Colonic mucosa (tissue), 4 donors: ENCODE results near the gene ATP6V1F. TPM values are rescaled to one million over a fixed set of nuclear protein-coding genes. Genes with fewer than 3 reads are reported as not detected.

Experiments
- DNase-seq: peaks from one replicate; pipeline ENCODE4 v3.0.0-alpha.2; 2020
- H3K27ac ChIP-seq: fragments of 200-600 bp; one replicate; pipeline ENCODE4 v1.8.0; 2021
- H3K27me3 ChIP-seq: fragments of 200-600 bp; one replicate; pipeline ENCODE4 v1.8.0; 2021
- H3K36me3 ChIP-seq: fragments of 200-600 bp; one replicate; pipeline ENCODE4 v1.8.0; 2021
- H3K4me1 ChIP-seq: fragments of 200-600 bp; one replicate; pipeline ENCODE4 v1.8.0; 2021; ENCODE audit warnings: mild to moderate bottlenecking
- H3K4me3 ChIP-seq: fragments of 200-600 bp; one replicate; pipeline ENCODE4 v1.8.0; 2021
- H3K9ac ChIP-seq, 2 donors: one replicate each; pipeline ENCODE4 v1.7.0; 2013; ENCODE audit warnings: control low read depth in 2 of 2, low read depth in 2 of 2, low read length in 2 of 2
- H3K9me3 ChIP-seq: fragments of 200-600 bp; one replicate; pipeline ENCODE4 v1.8.0; 2021
- intact Hi-C: fragments of 100-400 bp; cut with DNase I; formaldehyde crosslinking; loops from one replicate; pipeline ENCODE4 v1.14.1; 2022
- total RNA-seq, 2 donors: library from RNA; stranded (reverse); fragmentation: NEBNext Ultra II Directional in 1 of 2; extraction: Animal tissue kit (Norgen Biotek cat#: 25700) in 1 of 2; gene quantifications; one replicate each; pipeline ENCODE4 v1.2.1, GENCODE V29; 2021
- TF ChIP-seq, protein P1 (sequence below): fragments of 200-600 bp; IDR thresholded peaks from one replicate; pipeline ENCODE4 v1.8.0; 2022; ENCODE audit warnings: antibody characterized with exemption, mild to moderate bottlenecking
- donor health status: healthy.
- donor health status: DM: no; HTN: no; CAD: no.
- donor health status: DM: no; HTN: no; CAD: no.

The ATP6V1F gene
- total RNA-seq, 2 donors from 2014 or later = 94.4 to 105 TPM

- Histone ChIP-seq H3K27me3 (peaks cover 12% of the 10 kb centered on the region), H3K4me3 (no peak overlapping the region), H3K9me3 (no peaks in the 10 kb centered on the region), H3K9ac (no peak overlapping the region), H3K27ac (no peak overlapping the region), H3K36me3 (no peaks in the 10 kb centered on the region), H3K4me1 (no peaks in the 10 kb centered on the region)
- intact Hi-C loops = no loop called here
- TF ChIP-seq, protein P1, sequence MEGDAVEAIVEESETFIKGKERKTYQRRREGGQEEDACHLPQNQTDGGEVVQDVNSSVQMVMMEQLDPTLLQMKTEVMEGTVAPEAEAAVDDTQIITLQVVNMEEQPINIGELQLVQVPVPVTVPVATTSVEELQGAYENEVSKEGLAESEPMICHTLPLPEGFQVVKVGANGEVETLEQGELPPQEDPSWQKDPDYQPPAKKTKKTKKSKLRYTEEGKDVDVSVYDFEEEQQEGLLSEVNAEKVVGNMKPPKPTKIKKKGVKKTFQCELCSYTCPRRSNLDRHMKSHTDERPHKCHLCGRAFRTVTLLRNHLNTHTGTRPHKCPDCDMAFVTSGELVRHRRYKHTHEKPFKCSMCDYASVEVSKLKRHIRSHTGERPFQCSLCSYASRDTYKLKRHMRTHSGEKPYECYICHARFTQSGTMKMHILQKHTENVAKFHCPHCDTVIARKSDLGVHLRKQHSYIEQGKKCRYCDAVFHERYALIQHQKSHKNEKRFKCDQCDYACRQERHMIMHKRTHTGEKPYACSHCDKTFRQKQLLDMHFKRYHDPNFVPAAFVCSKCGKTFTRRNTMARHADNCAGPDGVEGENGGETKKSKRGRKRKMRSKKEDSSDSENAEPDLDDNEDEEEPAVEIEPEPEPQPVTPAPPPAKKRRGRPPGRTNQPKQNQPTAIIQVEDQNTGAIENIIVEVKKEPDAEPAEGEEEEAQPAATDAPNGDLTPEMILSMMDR = no peak
- DNase-seq = no peak
Observed at GRCh38 chr7:128895320-128895719, 32.7 kb downstream of the ATP6V1F start.

DNA sequence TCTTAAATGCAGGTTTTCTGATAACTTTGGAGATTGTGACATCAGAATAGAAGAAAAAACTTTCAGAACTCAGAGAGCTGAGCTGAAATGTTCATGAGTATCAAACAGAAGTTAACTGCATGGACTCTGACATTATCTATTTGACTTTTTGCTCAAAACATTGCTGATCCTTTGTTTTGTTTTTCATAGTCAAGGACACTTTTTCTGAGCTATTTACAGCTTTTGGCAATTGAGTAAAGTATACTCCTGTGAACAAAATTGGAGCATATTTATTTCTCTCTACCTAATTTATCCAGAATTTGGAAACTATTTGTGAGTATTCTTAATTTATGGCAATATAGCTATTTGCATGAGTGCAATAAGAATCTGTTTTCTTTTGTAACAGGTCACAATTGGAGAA, 36.7 kb downstream of the ATP6V1F start:
- Histone ChIP-seq H3K9ac (no peak overlapping the region), H3K4me3 (no peak overlapping the region), H3K27me3 (no peaks in the 10 kb centered on the region), H3K36me3 (no peaks in the 10 kb centered on the region), H3K9me3 (no peaks in the 10 kb centered on the region), H3K27ac (no peak overlapping the region), H3K4me1 (no peaks in the 10 kb centered on the region)
- no peak for DNase-seq
- intact Hi-C loops = no loop called here
- TF ChIP-seq, protein P1 = no peak

DNA sequence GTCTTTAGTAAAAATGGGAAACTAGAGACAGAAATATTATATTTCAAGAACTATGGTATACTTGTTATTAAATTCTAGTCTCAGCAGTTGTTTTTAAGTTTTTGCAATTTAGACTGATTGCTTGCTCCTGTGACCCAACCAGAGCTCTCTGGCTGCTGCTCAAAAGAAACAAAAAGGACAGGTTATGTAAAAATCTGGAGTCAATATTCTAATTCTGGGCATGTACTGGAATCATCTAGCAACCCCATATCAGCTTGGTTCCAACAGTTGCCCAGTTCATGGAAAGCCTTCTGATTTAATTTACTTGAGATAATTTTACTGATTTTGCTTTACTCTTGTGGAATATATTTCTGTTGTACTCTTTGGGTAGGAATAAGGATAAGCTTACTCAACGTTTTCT, 37.6 kb downstream of the ATP6V1F start:
- DNase-seq = no peak
- no peaks in the 10 kb centered on the region for H3K9me3 ChIP-seq
- H3K27me3 ChIP-seq = no peaks in the 10 kb centered on the region
- H3K4me1 ChIP-seq = no peaks in the 10 kb centered on the region
- intact Hi-C loops = no loop called here
- TF ChIP-seq, protein P1 = no peak
- H3K4me3 ChIP-seq = no peak overlapping the region
- no peak overlapping the region for H3K9ac ChIP-seq
- H3K36me3 ChIP-seq = no peaks in the 10 kb centered on the region
- no peak overlapping the region for H3K27ac ChIP-seq

- intact Hi-C loops = no loop called here
- Histone ChIP-seq H3K4me3 (no peak overlapping the region), H3K27ac (no peak overlapping the region), H3K27me3 (no peaks in the 10 kb centered on the region), H3K36me3 (no peaks in the 10 kb centered on the region), H3K4me1 (no peaks in the 10 kb centered on the region), H3K9ac (no peak overlapping the region), H3K9me3 (no peaks in the 10 kb centered on the region)
- peak; percentile 25 for DNase-seq
- TF ChIP-seq, protein P1 = no peak
Observed at GRCh38 chr7:128902761-128903585, 40.3 kb downstream of the ATP6V1F start.

DNA sequence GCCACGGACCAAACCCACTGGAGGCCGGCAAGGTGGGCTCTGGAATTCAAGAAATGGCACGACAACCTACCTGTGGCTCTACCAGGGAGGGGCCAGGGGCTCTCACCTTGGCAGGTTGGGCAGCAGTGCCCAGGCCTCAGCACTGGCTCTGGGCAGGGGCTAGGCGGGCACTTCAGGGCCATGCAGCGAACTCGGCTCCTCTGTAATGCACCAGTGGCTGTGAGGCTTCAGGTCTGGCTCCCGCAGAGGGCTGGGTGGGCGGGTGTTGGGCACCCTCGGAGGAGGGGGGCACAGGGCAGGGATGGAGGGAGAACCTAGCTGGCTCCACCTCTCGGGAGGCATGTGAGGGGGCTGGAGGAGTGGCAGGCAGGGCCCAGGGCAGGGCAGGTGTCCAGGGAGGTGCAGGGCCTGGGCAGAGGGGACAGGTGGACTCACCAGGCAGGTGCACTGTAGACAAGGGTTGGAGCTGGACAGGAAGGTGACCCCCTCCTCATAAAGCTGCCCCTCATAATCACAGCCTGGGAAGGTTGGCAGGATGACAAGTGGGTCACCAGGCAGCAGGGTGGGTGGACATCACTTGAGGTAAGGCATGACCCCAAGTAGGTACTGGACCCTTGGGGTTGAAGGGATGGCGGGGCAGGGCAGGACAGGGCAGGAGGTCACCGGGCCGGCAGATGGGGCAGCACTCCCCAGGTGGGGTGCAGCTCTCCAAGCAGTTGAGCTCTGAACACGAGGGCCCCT, 41.1 kb downstream of the ATP6V1F start:
- no peak overlapping the region for H3K27ac ChIP-seq
- intact Hi-C loops = no loop called here
- no peaks in the 10 kb centered on the region for H3K9me3 ChIP-seq
- no peaks in the 10 kb centered on the region for H3K36me3 ChIP-seq
- TF ChIP-seq, protein P1 = no peak
- H3K27me3 ChIP-seq = peaks cover 3% of the 10 kb centered on the region
- H3K9ac ChIP-seq = no peak overlapping the region
- no peak for DNase-seq
- H3K4me1 ChIP-seq = no peaks in the 10 kb centered on the region
- no peak overlapping the region for H3K4me3 ChIP-seq
